Suprapubic skin (tissue), 4 donors: ENCODE results near the gene HIF3A. TPM values are rescaled to one million over a fixed set of nuclear protein-coding genes. Genes with fewer than 3 reads are reported as not detected.

ENCODE experiments used
- DNase-seq, 2 donors: peaks; one replicate each; pipeline ENCODE4 v3.0.0-alpha.2; 2019; ENCODE audit warnings: low spot score in 2 of 2
- H3K27ac ChIP-seq: fragments of 200-600 bp; sonication (generic); one replicate; pipeline ENCODE4 v1.5.1; 2019
- H3K27me3 ChIP-seq: fragments of 200-600 bp; sonication (generic); one replicate; pipeline ENCODE4 v1.5.1; 2019
- H3K36me3 ChIP-seq: fragments of 200-600 bp; sonication (generic); one replicate; pipeline ENCODE4 v1.5.1; 2019
- H3K4me1 ChIP-seq: fragments of 200-600 bp; sonication (generic); one replicate; pipeline ENCODE4 v1.5.1; 2019
- H3K4me3 ChIP-seq: fragments of 200-600 bp; sonication (generic); one replicate; pipeline ENCODE4 v1.5.1; 2019; ENCODE audit warnings: mild to moderate bottlenecking
- H3K9me3 ChIP-seq: fragments of 200-600 bp; sonication (generic); one replicate; pipeline ENCODE4 v1.5.1; 2019
- CTCF ChIP-seq, 2 donors: fragments of 200-600 bp in 1 of 2; fragments of 450-650 bp in 1 of 2; sonication (generic) in 1 of 2; IDR thresholded peaks; one replicate each; pipeline ENCODE4 v1.5.1; 2016 to 2019; ENCODE audit warnings: antibody characterized with exemption in 2 of 2, mild to moderate bottlenecking in 1 of 2, moderate library complexity in 1 of 2
- EP300 ChIP-seq: sonication (generic); formaldehyde crosslinking; IDR thresholded peaks from one replicate; pipeline ENCODE4 v1.6.1; 2017; ENCODE audit warnings: antibody characterized with exemption
- POLR2A ChIP-seq, 2 donors: fragments of 450-650 bp; IDR thresholded peaks; one replicate each; pipeline ENCODE4 v1.6.1; 2017; ENCODE audit warnings: antibody characterized with exemption in 2 of 2, mild to moderate bottlenecking in 2 of 2, moderate library complexity in 2 of 2
- POLR2AphosphoS5 ChIP-seq, 3 donors: sonication (generic); formaldehyde crosslinking; IDR thresholded peaks; one replicate each; pipeline ENCODE4 v1.6.1; 2017; ENCODE audit warnings: antibody characterized with exemption in 3 of 3
- WGBS: methylation state at CpG from one replicate; pipeline ENCODE4 v1.1.5; 2018; 5-methylcytosine and 5-hydroxymethylcytosine counted together
- total RNA-seq, 4 donors: library from RNA; depleted of rRNA; stranded (reverse); fragments of >200 nt; gene quantifications; one replicate each; pipeline ENCODE4 v1.1.0, GENCODE V29; 2016

The HIF3A gene
- total RNA-seq, 4 donors from 2014 or later: 6.6 to 30.0 (median 18.5) TPM

GRCh38 chr19:46279177-46279576 is 17.7 kb upstream of the HIF3A start:
- TF ChIP-seq EP300 (no peak), POLR2A (IDR thresholded peaks at IDR 0.05) (no peak), CTCF (IDR thresholded peaks at IDR 0.05) (no peak), POLR2AphosphoS5 (IDR thresholded peaks at IDR 0.05) (no peak)
- DNase-seq: no peak
- H3K27me3 ChIP-seq: no peaks in the 10 kb centered on the region
- H3K9me3 ChIP-seq: no peaks in the 10 kb centered on the region
- no peak overlapping the region for H3K4me3 ChIP-seq
- no peaks in the 10 kb centered on the region for H3K4me1 ChIP-seq
- no peaks in the 10 kb centered on the region for H3K36me3 ChIP-seq
- H3K27ac ChIP-seq: no peak overlapping the region
- WGBS: 89% methylated on average over 7 of the region's 7 CpGs

DNA sequence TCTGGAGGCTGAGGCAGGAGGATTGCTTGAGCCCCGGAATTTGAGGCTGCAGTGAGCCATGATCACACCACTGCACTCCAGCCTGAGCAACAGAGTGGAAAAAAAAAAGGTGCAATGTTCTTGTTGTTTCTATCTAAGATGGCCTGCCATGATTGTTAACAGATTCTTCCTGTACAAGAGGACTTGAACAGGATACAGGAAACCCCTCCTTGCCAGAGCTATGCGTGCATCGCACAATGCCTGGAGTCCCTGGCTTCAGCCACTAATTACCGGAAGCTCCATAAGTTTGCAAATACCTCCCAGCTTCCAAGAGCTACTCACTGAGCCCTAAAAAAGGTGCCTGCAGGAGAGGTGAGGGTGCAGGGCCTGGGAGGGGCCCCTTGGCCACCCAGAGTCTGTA is 13.1 kb upstream of the HIF3A start:
- no peak for DNase-seq
- Histone ChIP-seq H3K36me3 (no peaks in the 10 kb centered on the region), H3K4me3 (no peak overlapping the region), H3K27me3 (no peaks in the 10 kb centered on the region), H3K9me3 (no peaks in the 10 kb centered on the region), H3K4me1 (no peaks in the 10 kb centered on the region), H3K27ac (no peak overlapping the region)
- TF ChIP-seq EP300 (no peak), POLR2AphosphoS5 (IDR thresholded peaks at IDR 0.05) (peak in 1 of 3 donors; percentile 50)
- WGBS: 81% methylated on average over 2 of the region's 4 CpGs

- whole genome bisulfite sequencing: 53% methylated on average over 7 of the region's 9 CpGs
- TF ChIP-seq CTCF (IDR thresholded peaks at IDR 0.05) (no peak), EP300 (no peak), POLR2A (IDR thresholded peaks at IDR 0.05) (no peak), POLR2AphosphoS5 (IDR thresholded peaks at IDR 0.05) (no peak)
- DNase-seq: no peak
Measured at GRCh38 chr19:46284635-46285034, 12.2 kb upstream of the HIF3A start.

GRCh38 chr19:46287585-46287984 is 9.3 kb upstream of the HIF3A start:
- H3K4me3 ChIP-seq: no peak overlapping the region
- H3K4me1 ChIP-seq: no peaks in the 10 kb centered on the region
- no peak for DNase-seq
- 72% methylated on average over 7 of the region's 7 CpGs for WGBS
- peaks cover 4% of the 10 kb centered on the region for H3K9me3 ChIP-seq
- no peaks in the 10 kb centered on the region for H3K36me3 ChIP-seq
- H3K27ac ChIP-seq: no peak overlapping the region
- TF ChIP-seq CTCF (IDR thresholded peaks at IDR 0.05) (no peak), POLR2AphosphoS5 (IDR thresholded peaks at IDR 0.05) (no peak), EP300 (no peak), POLR2A (IDR thresholded peaks at IDR 0.05) (no peak)
- H3K27me3 ChIP-seq: no peaks in the 10 kb centered on the region

More at GRCh38 chr19:46284635-46285034, 12.2 kb upstream of the HIF3A start:
- H3K27me3 ChIP-seq: no peaks in the 10 kb centered on the region
- no peaks in the 10 kb centered on the region for H3K9me3 ChIP-seq
- no peak overlapping the region for H3K27ac ChIP-seq
- no peak overlapping the region for H3K4me3 ChIP-seq
- H3K36me3 ChIP-seq: no peaks in the 10 kb centered on the region
- H3K4me1 ChIP-seq: no peaks in the 10 kb centered on the region

DNA sequence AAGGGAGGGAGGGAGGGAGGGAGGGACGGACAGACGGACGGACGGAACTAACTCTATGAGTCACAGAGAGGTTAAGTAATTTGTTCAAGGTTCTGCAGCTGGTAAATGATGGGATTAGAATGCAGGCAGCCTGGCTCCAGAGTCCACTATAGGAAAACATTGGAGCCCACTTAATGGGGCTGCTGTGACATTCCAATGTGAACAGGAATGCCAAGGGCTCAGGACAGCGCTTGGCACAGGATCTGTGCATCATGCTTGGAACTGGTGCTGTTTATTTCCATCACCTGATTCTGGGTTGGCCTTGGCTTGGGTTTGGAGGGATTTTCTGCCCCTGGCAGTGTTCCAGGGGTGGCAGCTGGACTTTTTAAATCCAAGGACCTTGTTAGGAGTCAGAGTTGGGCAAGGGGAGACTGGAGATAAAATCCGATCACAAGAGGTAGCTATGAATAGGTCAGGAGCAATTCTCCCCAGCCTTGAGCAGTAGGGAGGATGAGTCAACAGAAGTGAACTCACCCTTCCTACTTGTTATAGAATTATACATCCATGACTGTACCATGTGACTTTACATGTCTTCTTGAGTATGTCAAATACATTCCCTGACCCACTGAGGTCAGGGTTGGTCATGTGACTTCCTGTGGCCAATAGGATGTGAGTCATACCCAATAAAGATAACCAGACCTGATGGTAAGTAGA is 7.8 kb upstream of the HIF3A start:
- WGBS: 62% methylated on average over 6 of the region's 6 CpGs
- Histone ChIP-seq H3K4me3 (no peak overlapping the region), H3K36me3 (no peaks in the 10 kb centered on the region), H3K9me3 (peaks cover 4% of the 10 kb centered on the region), H3K27me3 (no peaks in the 10 kb centered on the region), H3K4me1 (no peaks in the 10 kb centered on the region), H3K27ac (no peak overlapping the region)
- no peak for TF ChIP-seq CTCF (IDR thresholded peaks at IDR 0.05)
- no peak for TF ChIP-seq POLR2AphosphoS5 (IDR thresholded peaks at IDR 0.05)
- no peak for TF ChIP-seq POLR2A (IDR thresholded peaks at IDR 0.05)
- TF ChIP-seq EP300: no peak
- DNase-seq: no peak
